ENCODE measurements around the gene ATP10B. TPM values are rescaled to one million over a fixed set of nuclear protein-coding genes. Genes with fewer than 3 reads are reported as not detected.

The ATP10B gene
- polyA plus RNA-seq, 2 donors: 5.0 to 6.6 TPM

- H3K27ac ChIP-seq (ENCODE audit: low read depth in 2 of 2, low read length in 1 of 2): no peak overlapping the region
- WGBS, 2 donors: 70 to 76% methylated on average over 3 of the region's 3 CpGs
- no peaks in the 10 kb centered on the region for H3K36me3 ChIP-seq (ENCODE audit: control insufficient read depth in 2 of 2, insufficient read depth in 2 of 2, low read length in 1 of 2)
- no peaks in the 10 kb centered on the region for H3K4me1 ChIP-seq (ENCODE audit: control insufficient read depth in 2 of 2, insufficient read depth in 2 of 2, low read length in 1 of 2)
- no peak overlapping the region for H3K4me3 ChIP-seq (ENCODE audit: low read depth in 1 of 2, low read length in 2 of 2)
- H3K9me3 ChIP-seq (ENCODE audit: control insufficient read depth in 2 of 2, insufficient read depth in 1 of 2, low read depth in 1 of 2, low read length in 1 of 2): no peaks in the 10 kb centered on the region
- no peaks in the 10 kb centered on the region for H3K27me3 ChIP-seq (ENCODE audit: control insufficient read depth in 1 of 2, insufficient read depth in 2 of 2, low read length in 2 of 2)
Observed at GRCh38 chr5:160702934-160703333, 149.1 kb downstream of the ATP10B start.

GRCh38 chr5:160702311-160702803 lies 149.7 kb downstream of the ATP10B start:
- H3K9me3 ChIP-seq (ENCODE audit: control insufficient read depth in 2 of 2, insufficient read depth in 1 of 2, low read depth in 1 of 2, low read length in 1 of 2): no peaks in the 10 kb centered on the region
- 67 to 83% methylated on average over 2 of the region's 2 CpGs for WGBS, 2 donors
- no peaks in the 10 kb centered on the region for H3K4me1 ChIP-seq (ENCODE audit: control insufficient read depth in 2 of 2, insufficient read depth in 2 of 2, low read length in 1 of 2)

GRCh38 chr5:160701403-160701802 lies 150.6 kb downstream of the ATP10B start:
- Histone ChIP-seq H3K27me3 (ENCODE audit: control insufficient read depth in 1 of 2, insufficient read depth in 2 of 2, low read length in 2 of 2) (no peaks in the 10 kb centered on the region), H3K27ac (ENCODE audit: low read depth in 2 of 2, low read length in 1 of 2) (no peak overlapping the region), H3K4me3 (ENCODE audit: low read depth in 1 of 2, low read length in 2 of 2) (no peak overlapping the region), H3K9me3 (ENCODE audit: control insufficient read depth in 2 of 2, insufficient read depth in 1 of 2, low read depth in 1 of 2, low read length in 1 of 2) (no peaks in the 10 kb centered on the region), H3K4me1 (ENCODE audit: control insufficient read depth in 2 of 2, insufficient read depth in 2 of 2, low read length in 1 of 2) (no peaks in the 10 kb centered on the region), H3K36me3 (ENCODE audit: control insufficient read depth in 2 of 2, insufficient read depth in 2 of 2, low read length in 1 of 2) (no peaks in the 10 kb centered on the region)

More at GRCh38 chr5:160702311-160702803, 149.7 kb downstream of the ATP10B start:
- no peaks in the 10 kb centered on the region for H3K27me3 ChIP-seq (ENCODE audit: control insufficient read depth in 1 of 2, insufficient read depth in 2 of 2, low read length in 2 of 2)
- H3K36me3 ChIP-seq (ENCODE audit: control insufficient read depth in 2 of 2, insufficient read depth in 2 of 2, low read length in 1 of 2): no peaks in the 10 kb centered on the region
- no peak overlapping the region for H3K27ac ChIP-seq (ENCODE audit: low read depth in 2 of 2, low read length in 1 of 2)
- no peak overlapping the region for H3K4me3 ChIP-seq (ENCODE audit: low read depth in 1 of 2, low read length in 2 of 2)

- Histone ChIP-seq H3K36me3 (ENCODE audit: control insufficient read depth in 2 of 2, insufficient read depth in 2 of 2, low read length in 1 of 2) (no peaks in the 10 kb centered on the region), H3K27me3 (ENCODE audit: control insufficient read depth in 1 of 2, insufficient read depth in 2 of 2, low read length in 2 of 2) (no peaks in the 10 kb centered on the region), H3K4me1 (ENCODE audit: control insufficient read depth in 2 of 2, insufficient read depth in 2 of 2, low read length in 1 of 2) (peaks cover 0 to 2% of the 10 kb centered on the region in 2 donors), H3K9me3 (ENCODE audit: control insufficient read depth in 2 of 2, insufficient read depth in 1 of 2, low read depth in 1 of 2, low read length in 1 of 2) (no peaks in the 10 kb centered on the region), H3K4me3 (ENCODE audit: low read depth in 1 of 2, low read length in 2 of 2) (no peak overlapping the region), H3K27ac (ENCODE audit: low read depth in 2 of 2, low read length in 1 of 2) (no peak overlapping the region)
- 28 to 36% methylated on average over 1 of the region's 1 CpG for WGBS, 2 donors
Observed at GRCh38 chr5:160699301-160699700, 152.7 kb downstream of the ATP10B start.

- no peak overlapping the region for H3K27ac ChIP-seq (ENCODE audit: low read depth in 2 of 2, low read length in 1 of 2)
- 91 to 93% methylated on average over 3 of the region's 3 CpGs for WGBS, 2 donors
Observed at GRCh38 chr5:160697281-160697680, 154.7 kb downstream of the ATP10B start.

GRCh38 chr5:160694896-160695295 lies 157.1 kb downstream of the ATP10B start:
- no peaks in the 10 kb centered on the region for H3K27me3 ChIP-seq (ENCODE audit: control insufficient read depth in 1 of 2, insufficient read depth in 2 of 2, low read length in 2 of 2)
- no peaks in the 10 kb centered on the region for H3K36me3 ChIP-seq (ENCODE audit: control insufficient read depth in 2 of 2, insufficient read depth in 2 of 2, low read length in 1 of 2)
- WGBS, 2 donors: 56 to 62% methylated on average over 2 of the region's 2 CpGs
- H3K4me3 ChIP-seq (ENCODE audit: low read depth in 1 of 2, low read length in 2 of 2): no peak overlapping the region
- peak overlapping the region; percentile 77 to 79 for H3K27ac ChIP-seq (ENCODE audit: low read depth in 2 of 2, low read length in 1 of 2)
- H3K9me3 ChIP-seq (ENCODE audit: control insufficient read depth in 2 of 2, insufficient read depth in 1 of 2, low read depth in 1 of 2, low read length in 1 of 2): no peaks in the 10 kb centered on the region
- peaks cover 0 to 2% of the 10 kb centered on the region in 2 donors for H3K4me1 ChIP-seq (ENCODE audit: control insufficient read depth in 2 of 2, insufficient read depth in 2 of 2, low read length in 1 of 2)

More at GRCh38 chr5:160697281-160697680, 154.7 kb downstream of the ATP10B start:
- Histone ChIP-seq H3K9me3 (ENCODE audit: control insufficient read depth in 2 of 2, insufficient read depth in 1 of 2, low read depth in 1 of 2, low read length in 1 of 2) (no peaks in the 10 kb centered on the region), H3K4me3 (ENCODE audit: low read depth in 1 of 2, low read length in 2 of 2) (no peak overlapping the region), H3K4me1 (ENCODE audit: control insufficient read depth in 2 of 2, insufficient read depth in 2 of 2, low read length in 1 of 2) (peaks cover 0 to 2% of the 10 kb centered on the region in 2 donors), H3K27me3 (ENCODE audit: control insufficient read depth in 1 of 2, insufficient read depth in 2 of 2, low read length in 2 of 2) (no peaks in the 10 kb centered on the region), H3K36me3 (ENCODE audit: control insufficient read depth in 2 of 2, insufficient read depth in 2 of 2, low read length in 1 of 2) (no peaks in the 10 kb centered on the region)

GRCh38 chr5:160693831-160694465 lies 158.1 kb downstream of the ATP10B start:
- Histone ChIP-seq H3K27me3 (ENCODE audit: control insufficient read depth in 1 of 2, insufficient read depth in 2 of 2, low read length in 2 of 2) (no peaks in the 10 kb centered on the region), H3K27ac (ENCODE audit: low read depth in 2 of 2, low read length in 1 of 2) (peak overlapping the region; percentile 47 to 89), H3K4me3 (ENCODE audit: low read depth in 1 of 2, low read length in 2 of 2) (no peak overlapping the region), H3K4me1 (ENCODE audit: control insufficient read depth in 2 of 2, insufficient read depth in 2 of 2, low read length in 1 of 2) (peaks cover 0 to 2% of the 10 kb centered on the region in 2 donors), H3K36me3 (ENCODE audit: control insufficient read depth in 2 of 2, insufficient read depth in 2 of 2, low read length in 1 of 2) (no peaks in the 10 kb centered on the region), H3K9me3 (ENCODE audit: control insufficient read depth in 2 of 2, insufficient read depth in 1 of 2, low read depth in 1 of 2, low read length in 1 of 2) (no peaks in the 10 kb centered on the region)
- 63 to 72% methylated on average over 7 of the region's 7 CpGs for WGBS, 2 donors

GRCh38 chr5:160692271-160692670 lies 159.7 kb downstream of the ATP10B start:
- H3K27me3 ChIP-seq (ENCODE audit: control insufficient read depth in 1 of 2, insufficient read depth in 2 of 2, low read length in 2 of 2): no peaks in the 10 kb centered on the region
- 83 to 85% methylated on average over 2 of the region's 2 CpGs for WGBS, 2 donors
- peaks cover 0 to 2% of the 10 kb centered on the region in 2 donors for H3K4me1 ChIP-seq (ENCODE audit: control insufficient read depth in 2 of 2, insufficient read depth in 2 of 2, low read length in 1 of 2)
- peaks cover 0 to 2% of the 10 kb centered on the region in 2 donors for H3K9me3 ChIP-seq (ENCODE audit: control insufficient read depth in 2 of 2, insufficient read depth in 1 of 2, low read depth in 1 of 2, low read length in 1 of 2)
- H3K36me3 ChIP-seq (ENCODE audit: control insufficient read depth in 2 of 2, insufficient read depth in 2 of 2, low read length in 1 of 2): no peaks in the 10 kb centered on the region
- no peak overlapping the region for H3K27ac ChIP-seq (ENCODE audit: low read depth in 2 of 2, low read length in 1 of 2)
- H3K4me3 ChIP-seq (ENCODE audit: low read depth in 1 of 2, low read length in 2 of 2): no peak overlapping the region

- H3K4me3 ChIP-seq (ENCODE audit: low read depth in 1 of 2, low read length in 2 of 2): no peak overlapping the region
- no peaks in the 10 kb centered on the region for H3K27me3 ChIP-seq (ENCODE audit: control insufficient read depth in 1 of 2, insufficient read depth in 2 of 2, low read length in 2 of 2)
- no peaks in the 10 kb centered on the region for H3K36me3 ChIP-seq (ENCODE audit: control insufficient read depth in 2 of 2, insufficient read depth in 2 of 2, low read length in 1 of 2)
- 39 to 43% methylated on average over 6 of the region's 6 CpGs for WGBS, 2 donors
- H3K27ac ChIP-seq (ENCODE audit: low read depth in 2 of 2, low read length in 1 of 2): no peak overlapping the region
- peaks cover 3 to 4% of the 10 kb centered on the region in 2 donors for H3K9me3 ChIP-seq (ENCODE audit: control insufficient read depth in 2 of 2, insufficient read depth in 1 of 2, low read depth in 1 of 2, low read length in 1 of 2)
- H3K4me1 ChIP-seq (ENCODE audit: control insufficient read depth in 2 of 2, insufficient read depth in 2 of 2, low read length in 1 of 2): no peaks in the 10 kb centered on the region
Observed at GRCh38 chr5:160685695-160686094, 166.3 kb downstream of the ATP10B start.

- WGBS, 2 donors: 21 to 35% methylated on average over 1 of the region's 1 CpG
- Histone ChIP-seq H3K27me3 (ENCODE audit: control insufficient read depth in 1 of 2, insufficient read depth in 2 of 2, low read length in 2 of 2) (no peaks in the 10 kb centered on the region), H3K36me3 (ENCODE audit: control insufficient read depth in 2 of 2, insufficient read depth in 2 of 2, low read length in 1 of 2) (no peaks in the 10 kb centered on the region), H3K27ac (ENCODE audit: low read depth in 2 of 2, low read length in 1 of 2) (no peak overlapping the region), H3K4me3 (ENCODE audit: low read depth in 1 of 2, low read length in 2 of 2) (peak overlapping the region in 1 of 2 donors; percentile 29), H3K4me1 (ENCODE audit: control insufficient read depth in 2 of 2, insufficient read depth in 2 of 2, low read length in 1 of 2) (no peaks in the 10 kb centered on the region), H3K9me3 (ENCODE audit: control insufficient read depth in 2 of 2, insufficient read depth in 1 of 2, low read depth in 1 of 2, low read length in 1 of 2) (peaks cover 3 to 7% of the 10 kb centered on the region in 2 donors)
Observed at GRCh38 chr5:160685219-160685618, 166.8 kb downstream of the ATP10B start.
